ENCODE data around the gene VPS37C.

Gene VPS37C

DNA sequence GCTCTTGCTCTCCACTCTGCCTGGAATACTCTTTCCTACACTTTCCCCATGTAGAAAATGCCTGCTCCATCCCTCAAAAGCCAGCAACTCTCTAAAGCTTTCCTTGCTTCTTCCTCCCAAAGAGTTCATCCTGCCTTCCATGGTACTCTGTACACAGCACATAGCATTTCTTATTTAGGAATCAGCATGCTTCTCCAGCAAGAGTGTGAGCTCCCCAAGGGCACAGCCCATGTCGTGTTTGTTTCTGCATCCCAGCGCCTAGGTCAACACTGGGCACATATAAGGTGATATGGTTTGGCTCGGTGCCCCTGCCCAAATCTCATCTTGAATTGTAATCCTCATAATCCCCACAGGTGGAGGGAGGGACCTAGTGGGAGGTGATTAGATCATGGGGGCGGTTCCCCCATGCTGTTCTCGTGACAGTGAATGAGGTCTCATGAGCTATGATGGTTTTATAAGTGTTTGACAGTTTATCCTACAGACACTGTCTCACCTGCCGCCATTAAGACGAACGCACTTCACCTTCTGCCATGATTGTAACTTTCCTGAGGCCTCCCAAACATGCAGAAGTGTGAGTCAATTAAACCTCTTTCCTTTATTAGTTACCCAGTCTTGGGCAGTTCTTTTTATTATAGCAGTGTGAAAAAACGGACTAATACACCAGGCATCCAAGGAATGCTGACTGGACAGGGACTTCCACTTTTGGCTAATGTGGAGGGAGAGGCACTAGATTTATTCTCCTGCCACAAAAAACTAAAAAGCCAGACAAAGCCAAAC is 8.2 kb downstream of the VPS37C start:
- no peak for DNase-seq

DNA sequence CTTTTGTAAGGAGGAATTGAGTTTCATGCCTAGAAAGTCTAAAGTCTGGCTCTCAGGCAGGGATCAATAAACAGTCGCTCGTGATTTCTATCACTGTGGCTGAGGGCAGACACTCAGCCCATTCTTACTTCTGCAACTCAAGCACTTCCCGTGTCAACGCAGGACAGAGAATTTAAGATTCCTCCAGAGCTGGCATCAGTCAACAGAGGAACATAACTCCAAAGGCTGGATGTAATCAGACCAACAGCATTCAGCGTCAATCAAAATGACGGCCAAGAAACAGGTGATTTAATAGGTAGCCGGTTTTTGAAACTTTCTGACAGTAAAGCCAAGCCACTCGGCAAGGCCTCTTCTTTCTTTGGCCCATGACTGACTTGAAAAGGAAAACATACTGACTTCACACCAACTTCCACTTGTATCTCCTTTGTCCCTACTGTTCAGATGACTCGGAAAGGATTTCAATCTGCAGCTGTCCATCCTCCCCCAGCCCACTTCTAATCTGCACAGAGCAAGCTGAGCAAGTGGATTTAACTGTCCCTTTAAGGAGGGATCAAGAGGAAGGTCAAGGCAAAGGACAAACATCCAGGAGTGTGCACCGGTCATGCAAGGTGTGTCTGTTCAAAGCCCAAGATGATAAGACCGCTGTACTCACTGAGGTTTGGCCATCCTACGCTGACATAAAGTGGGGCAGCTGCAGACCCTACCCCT is 9.5 kb downstream of the VPS37C start:
- no peak for DNase-seq

DNA sequence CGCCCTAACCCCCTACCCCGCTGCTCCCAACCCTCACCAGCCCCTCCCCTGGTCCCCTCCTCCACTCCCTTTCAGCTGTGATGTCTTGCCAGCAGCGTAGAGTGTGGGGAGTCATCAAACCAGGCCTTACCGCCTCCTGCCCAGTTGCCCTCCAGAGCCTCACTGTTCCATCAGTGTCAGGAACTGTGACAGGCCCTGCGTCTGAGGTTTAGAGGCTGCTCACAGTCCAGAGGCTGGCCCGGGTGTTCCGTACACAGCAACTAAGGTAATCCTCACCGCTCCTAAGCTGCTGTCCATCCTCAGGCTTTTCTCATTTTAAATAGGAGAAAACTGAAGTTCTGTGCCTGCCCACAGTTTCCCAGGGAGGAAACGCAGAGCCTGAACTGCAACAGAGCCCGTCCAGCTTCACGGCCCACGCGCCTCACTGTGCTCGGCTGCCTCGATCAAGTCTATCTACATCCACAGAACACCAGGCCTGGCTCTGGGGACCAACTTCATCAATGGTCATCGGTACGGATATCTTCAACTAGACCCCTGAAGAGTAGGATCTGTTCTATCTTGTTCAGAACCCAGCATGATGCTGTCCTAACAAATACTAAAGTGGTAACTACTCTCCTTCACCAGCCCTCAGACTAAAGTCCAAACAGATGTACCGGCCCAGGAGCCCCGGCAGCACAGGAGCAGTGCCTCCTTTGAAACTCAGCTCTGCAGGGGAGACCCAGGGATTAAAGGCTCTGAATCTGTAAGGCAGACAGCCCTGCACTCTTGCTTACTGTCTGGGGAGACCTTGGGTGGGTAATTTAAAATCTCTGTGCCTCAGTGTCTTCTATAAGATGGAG is 10.3 kb downstream of the VPS37C start:
- no peak for DNase-seq

DNA sequence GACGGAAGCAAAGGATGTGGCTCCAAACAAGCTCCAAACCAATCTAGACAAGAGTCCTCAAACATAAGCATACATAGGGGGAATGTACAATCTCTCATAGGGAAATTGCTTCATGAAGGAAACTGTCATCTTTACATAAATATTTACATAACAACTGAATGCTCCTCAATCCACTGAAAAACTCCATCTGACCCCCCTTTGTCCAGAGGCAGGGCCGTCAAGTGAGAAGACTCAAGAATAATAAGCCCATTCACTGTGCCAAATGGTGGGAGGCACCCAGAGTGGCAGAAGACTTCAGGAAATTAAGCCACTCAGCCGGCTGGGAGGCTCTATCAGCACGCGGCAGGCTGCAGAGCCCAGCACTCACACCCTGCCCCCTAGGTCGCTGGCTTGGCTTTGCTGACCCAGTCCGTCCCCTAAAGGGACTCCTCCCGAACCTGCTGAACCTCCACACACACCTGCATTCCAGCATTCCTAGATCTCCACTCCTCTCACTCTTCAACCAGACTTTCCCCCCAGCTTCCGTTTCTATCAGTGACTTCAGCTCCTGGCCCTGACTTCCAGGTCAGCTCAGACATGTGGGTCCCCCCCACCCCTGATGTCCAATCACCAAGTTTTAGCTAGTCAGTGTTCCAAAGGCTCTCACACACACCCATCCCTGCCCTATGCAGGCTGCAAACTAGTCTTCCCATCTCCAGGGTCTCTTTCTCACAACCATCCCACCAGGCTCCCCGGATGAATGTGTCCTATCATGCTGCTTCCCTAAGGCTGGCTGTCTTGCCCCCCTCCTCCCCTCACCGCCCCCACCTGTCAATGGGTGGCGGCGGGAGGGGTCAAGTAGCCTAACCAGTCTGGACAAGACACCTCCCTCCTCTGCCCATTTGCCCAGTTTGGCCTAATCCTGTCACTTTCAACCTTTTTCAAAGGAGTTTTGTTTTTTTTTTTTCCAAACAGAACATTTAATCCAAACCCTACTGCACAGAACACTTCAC is 11.3 kb downstream of the VPS37C start:
- no peak for DNase-seq

DNA sequence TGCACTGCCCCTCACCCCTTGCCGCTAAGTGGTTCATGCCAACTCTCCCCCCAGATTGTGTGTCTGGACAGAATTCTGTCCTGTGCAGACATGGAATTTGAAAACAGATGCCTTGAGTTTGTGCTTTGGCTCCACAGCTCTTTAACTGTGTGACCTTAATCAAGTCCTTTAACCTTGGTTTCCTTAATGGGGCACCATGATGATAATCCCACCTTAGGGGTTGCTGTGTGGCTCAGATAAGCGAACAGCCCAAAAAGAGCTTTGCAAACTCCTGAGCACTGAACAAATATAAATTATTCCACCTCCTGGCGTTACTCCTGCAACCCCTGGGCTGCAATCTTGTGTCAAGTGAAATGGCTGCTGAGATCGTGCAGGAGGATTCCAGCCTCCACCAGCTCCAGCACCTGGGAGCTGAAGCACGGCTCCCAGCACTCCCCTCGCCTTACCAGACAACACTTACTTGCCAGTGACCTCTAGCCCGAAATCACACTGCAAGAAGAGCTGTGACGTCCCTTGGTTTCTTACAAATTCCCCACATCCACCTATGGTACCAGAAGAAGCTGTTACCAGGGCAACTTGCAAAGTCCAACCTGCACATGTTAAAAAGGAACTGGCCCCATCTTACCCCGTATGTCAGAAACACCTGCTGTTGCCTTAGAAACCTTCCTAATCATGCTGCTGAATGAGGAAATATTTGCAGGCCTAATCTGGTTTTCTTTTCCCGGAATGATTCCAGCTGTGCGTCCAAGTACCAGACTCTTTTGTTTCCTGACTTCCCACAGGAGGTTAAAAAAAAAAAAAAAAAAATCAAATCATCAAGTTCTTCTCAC is 13.2 kb downstream of the VPS37C start:
- no peak for DNase-seq

DNA sequence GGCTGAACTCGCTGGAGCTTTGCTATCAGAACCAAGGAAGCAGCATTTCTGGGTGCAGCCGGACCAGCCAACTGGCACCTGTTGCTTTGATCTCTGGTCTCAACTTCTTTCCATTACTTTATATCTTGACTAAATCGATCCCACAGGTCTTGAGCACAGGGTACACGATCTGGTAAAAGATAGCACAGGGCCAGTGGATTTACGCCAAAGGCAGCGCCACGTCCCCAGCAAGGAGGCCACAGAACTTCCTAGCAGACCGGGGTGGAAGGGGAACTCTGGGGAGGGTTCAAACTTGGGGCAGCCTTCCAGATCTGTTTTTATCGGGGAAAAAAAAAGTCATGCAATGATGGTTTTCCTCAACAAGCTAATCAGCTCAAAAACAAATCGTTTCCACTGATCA is 14.0 kb downstream of the VPS37C start:
- no peak for DNase-seq

DNA sequence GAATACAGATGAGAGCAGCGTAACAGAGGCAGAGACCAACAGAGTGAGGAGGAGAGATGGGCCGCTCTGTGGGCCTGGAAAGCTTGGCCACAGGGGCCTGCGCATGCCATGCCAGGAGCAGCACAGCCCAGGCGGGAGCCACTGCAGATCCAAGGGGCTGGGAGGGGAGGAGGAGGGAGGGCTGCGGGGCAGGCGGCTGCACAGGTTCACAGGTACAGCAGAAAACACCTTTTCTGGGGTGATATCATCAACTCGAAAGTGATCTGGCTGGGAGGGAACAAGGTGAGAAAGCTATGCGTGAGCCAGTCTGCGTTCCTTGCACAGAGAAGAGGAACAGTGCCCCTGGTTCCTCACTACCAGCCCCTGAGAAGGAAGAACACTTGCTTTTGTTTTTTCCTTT is 14.8 kb downstream of the VPS37C start:
- DNase-seq = no peak

DNA sequence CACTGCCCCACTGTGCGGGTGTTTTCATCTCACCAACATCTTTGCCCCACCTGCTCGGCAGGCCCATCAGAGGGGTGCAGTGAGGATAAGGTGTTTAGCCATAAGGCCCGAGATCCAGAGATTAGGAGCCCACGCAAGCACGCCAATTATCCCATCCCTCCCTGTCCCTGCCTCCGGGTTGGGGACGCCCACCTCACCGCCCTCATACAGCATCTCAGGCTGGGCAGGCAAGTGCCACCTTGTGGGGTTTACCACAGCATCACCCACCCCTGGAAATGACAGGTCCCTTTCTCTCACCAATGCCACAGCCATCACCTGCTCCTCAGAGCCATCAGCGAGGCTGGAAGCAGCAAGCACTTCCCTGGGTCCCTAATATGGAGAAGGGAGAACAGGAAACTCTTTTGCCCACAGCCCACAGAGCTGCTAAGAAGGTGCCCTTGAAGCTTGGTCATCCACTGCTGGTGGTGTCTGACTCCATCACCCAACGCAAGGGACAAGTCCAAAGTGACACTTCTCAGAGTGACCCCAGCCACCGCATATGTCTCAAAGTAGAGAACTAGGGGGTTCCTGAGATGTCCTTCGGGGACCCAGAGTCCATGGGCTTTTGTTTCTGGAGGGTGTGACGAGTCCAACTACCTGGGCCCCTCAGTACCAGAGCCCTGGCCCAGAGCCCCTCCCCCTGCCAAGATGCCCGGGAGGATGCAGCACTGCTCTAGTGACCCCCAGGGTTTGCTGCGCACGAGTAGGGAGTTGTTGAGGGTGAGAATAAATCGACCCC is 15.8 kb downstream of the VPS37C start:
- DNase-seq = no peak

DNA sequence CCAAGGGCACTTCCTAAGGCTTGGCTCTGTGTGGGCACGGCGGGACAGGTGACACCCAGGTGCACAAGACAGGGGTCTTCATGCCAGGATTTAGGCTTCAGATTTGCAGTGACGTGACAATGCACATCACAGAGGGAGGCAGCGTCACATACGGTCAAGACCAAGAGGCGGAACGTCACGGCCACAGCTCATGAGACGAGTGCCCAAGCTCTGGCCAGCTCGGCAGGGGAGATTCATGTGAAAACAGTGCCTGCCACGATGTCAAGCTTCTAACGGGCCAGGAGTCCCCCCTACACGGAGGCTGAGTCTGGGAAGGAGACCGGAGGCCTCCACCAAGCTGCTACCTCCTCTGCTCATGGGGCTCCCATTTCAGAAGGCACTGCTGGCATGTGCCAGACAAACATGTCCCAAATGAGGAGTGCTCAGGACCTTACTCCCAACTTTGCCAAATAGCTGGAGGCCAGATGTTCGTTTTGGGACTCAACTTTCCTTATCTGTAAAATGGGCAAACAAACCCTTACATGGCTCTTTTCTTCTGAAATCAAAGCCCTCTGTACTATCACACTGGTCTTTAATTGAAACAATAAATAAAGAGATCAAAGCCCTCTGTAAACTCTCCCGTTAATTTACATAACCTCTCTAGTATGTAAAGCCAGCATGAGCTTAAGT is 16.6 kb downstream of the VPS37C start:
- no peak for DNase-seq

DNA sequence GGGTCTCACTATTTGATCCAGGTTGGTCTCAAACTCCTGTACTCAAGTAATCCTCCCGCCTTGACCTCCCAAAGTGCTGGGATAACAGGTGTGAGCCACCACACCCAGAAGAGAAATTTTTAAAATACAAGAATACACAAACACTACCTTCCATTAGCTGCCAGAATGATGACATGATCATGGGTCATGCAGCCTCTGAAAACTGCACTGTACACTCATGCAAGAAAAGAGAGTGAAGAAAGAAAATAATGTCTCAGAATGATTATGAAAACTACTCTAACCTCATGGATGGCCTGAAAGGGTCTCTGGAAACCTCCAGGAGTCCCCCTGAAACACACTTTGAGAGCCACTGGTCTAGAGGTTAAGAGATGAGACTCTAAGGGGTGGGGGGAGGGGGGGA is 18.8 kb downstream of the VPS37C start:
- DNase-seq = no peak

DNA sequence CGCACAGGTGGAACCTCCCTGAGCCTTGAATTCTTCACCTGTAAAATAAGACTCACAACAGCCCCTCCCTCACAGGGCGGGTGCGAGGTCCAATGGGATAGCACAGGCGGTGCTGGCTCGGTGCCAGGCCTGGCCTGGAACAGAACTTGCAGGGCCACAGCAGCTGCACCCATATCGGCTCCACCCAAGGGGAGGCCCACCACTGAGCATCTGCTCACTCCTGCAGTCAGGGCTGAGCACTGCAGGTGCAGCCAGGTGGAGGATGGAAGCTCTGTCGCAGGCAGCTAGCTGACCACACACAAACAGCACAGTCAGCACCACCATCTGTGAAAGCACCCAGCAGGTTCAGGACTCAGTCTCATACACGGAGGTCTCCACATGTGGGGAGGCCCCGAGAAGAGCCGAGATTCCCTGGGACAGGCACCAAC is 19.6 kb downstream of the VPS37C start:
- no peak for DNase-seq

DNA sequence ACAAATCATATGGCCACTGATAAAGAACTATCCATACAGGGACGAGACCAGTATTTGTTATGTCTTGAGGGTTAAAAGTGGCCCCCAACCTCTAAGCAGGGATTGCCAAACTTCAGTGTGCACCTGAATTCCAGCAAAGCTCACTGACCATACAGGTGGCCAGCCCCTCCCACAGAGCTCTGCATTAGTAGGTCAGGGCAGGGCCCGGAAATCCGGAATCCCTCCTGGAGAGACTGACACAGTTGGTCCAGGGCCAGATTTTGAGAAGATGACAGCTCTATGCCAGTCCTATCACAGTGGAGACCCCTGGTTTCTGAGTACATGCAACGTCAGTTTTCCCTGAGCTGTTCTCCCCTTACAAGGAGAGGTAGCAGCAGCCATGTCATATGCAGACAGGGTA is 20.8 kb downstream of the VPS37C start:
- no peak for DNase-seq

DNA sequence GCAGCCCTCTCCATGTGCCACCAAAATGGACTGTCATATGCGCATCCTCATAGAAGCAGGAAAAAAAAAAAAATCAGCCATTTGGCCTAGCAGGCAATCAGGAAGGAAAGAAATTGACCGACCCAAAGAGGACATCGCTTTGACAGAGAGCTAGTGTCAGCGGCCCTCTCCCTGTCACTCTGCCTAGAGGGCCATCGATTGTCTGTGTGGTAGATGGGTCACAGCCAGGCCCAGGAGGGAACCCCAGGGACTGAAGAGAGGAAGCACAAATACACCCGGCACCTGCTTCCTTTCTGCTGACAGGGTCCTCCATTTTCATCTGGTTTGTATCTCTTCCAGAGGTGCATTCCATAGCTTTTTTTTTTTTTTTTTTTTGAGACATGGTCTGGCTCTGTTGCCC is 21.8 kb downstream of the VPS37C start:
- DNase-seq = no peak

DNA sequence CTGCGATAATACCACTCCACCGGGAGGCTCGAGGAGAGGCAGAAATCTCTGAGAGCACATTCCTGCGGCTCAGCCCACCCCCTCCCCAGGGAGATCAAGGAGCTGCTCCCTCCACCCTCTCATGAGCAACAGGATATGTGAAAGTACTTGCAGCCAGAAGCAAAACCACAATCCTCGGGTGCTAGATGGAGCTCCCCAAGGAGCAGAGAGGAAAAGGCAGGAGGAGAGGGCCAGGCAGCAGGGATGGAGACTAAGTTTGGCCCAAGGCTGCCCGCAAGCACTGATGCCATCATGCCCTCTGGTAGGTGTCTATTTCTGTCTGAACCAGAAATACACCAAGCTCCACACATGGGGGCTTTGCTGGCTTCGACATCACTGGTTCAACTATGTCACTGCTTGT is 22.3 kb downstream of the VPS37C start:
- DNase-seq = no peak

DNA sequence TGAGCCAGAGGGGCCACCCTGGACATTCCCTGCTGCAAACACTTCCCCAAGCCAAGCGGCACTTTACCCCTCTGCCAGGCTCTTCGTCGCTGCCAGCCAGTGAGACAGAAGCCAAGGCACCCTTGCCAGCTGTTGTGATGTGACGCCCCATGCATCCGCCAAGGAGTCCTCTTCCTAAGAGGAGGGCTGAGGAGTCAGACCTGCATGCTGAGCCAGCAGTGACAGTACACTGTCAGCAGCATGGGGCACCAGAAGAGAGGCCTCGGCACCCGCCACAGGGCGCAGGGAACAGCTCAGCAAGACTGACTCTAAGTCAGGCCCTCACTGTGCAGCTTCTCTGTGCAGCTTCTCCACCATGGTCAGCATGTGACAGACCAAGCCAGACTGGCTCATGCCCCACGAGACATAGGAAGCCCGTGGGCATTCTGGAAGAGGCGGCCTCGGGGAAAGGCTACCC is 26.4 kb downstream of the VPS37C start:
- no peak for DNase-seq

DNA sequence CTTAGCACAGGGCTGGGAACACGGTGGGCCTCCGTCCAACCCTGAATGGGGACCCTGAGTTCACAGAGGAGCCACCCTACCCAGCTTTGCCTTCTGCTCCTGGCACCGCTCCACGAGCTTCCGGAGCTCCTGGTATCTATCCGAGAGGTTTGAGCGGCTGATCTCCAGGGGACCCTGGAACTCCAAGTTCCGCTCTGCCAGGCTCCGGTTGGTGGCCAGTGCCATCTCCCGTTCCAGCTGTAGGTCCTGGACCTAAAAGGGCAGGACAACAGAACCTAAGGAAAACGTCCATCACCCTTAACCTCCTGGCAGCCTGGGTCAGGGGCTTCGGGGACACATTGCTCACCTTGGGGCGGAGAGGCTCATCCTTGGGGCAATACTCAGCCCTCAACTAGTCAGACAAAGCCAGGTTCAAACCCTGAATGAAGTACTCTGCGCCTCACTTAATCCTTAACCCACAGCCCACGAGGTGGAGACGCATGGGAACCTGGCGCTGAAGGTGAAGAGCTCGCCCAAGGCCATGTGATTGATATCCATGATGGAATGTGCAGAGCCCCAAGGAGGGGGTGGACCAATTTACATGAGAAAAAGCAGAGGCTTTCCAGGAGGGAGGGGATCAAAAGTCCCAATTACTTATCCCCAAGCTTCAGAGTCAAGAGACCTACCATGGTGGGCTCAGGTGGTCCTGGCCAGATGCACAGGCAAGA is 27.1 kb downstream of the VPS37C start:
- no peak for DNase-seq

DNA sequence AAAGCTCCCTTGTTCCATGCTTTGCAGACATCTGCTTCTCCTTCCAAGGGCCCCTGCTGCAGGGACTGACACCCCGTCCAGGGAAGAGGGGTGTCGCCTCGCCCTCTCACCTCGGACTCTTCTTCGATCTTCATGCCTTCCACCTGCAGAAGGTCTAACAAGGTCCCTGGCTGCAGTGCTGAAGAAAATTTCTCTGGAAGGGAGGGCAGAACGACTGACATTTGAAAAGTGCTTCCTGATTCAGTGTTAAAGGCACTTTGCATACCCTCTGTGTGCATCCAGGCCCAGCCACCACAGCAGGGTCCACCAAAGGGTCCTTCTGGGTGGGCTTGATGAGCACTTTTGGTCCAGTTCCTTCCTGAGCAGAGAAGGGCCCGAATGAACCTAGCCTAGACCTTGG is 28.1 kb downstream of the VPS37C start:
- no peak for DNase-seq

DNA sequence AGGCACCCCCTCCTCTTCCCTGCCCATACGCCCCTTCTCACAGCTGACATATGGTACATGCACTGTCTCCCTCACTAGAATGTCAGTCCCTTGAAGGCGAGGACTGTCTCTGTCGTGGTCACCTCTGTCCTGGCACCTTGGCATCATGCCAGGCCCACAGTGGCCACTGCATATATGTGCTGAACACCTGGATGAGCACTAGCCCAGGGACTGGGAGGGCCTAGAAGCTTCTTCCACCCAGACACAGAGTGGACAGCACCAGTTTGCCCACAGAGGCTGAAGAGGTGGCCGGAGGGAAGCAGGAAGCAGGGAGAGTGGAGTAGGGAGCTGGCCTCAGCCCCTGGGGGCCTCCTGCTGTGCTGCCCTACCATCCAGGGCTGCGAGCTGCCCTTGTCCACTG is 28.6 kb downstream of the VPS37C start:
- DNase-seq = no peak

DNA sequence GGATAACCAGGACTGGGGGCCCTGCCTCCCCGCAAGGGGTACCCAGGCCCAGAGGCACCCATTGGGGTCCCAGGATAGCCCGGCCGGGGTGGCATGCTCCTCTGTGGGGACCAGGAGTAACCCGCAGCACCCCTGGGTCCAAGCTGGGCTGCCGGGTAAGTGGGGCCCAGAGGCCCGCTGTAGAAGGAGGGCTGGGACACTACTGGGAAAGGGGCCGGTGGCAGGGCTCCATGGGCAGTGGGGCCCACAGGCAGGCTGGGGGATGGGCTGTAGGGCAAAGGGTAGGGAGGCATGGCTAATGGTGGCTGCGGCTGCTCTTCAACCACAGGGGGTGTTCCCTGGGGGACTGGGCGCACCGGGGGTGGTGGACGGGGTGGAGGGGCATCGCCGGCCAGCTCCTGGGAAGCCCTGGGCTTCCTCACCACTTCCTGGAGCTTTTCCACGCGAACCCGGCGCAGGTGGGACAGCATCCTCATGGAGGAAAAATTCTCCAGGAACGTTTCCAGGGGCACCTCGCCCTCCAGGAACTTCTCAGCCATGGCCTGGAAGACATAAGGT is 29.1 kb downstream of the VPS37C start:
- no peak for DNase-seq

Measured in activated gamma-delta T cell (primary cell).